Raji (cell line): Measurements from ENCODE around the gene LINGO1.

Source experiments
- POLR2A ChIP-seq: IDR thresholded peaks from 2 replicates; pipeline ENCODE4 v1.6.1; 2011; ENCODE audit warnings: low read depth, low read length, control low read depth; ENCODE audit not compliant: insufficient read depth

Gene LINGO1

GRCh38 chr15:77642793-77643430, 10.2 kb upstream of the LINGO1 start:
- TF ChIP-seq POLR2A, result no peak

- TF ChIP-seq POLR2A, result no peak
Measured at GRCh38 chr15:77641999-77642398, 9.3 kb upstream of the LINGO1 start.

GRCh38 chr15:77640615-77641014, 7.9 kb upstream of the LINGO1 start:
- no peak for TF ChIP-seq POLR2A

DNA sequence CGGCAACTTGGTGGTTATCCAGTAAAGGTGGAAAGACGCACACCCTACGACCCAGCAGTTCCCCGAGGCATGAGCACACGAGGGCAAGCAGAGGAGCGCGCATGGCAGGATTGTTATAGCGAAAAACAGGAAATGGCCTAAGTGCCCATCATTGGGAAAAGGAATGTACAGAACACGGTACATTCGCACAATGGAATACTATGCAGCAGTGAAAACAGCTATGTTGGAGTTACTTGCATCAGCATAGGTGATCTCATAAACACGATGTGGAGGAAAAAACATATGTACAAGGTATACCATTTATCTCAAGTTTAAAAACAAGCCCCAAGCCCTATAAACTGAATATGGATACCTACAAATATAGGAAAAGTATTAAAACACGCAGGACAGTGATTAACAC, 6.7 kb upstream of the LINGO1 start:
- TF ChIP-seq POLR2A, result no peak

GRCh38 chr15:77637851-77638692, 5.4 kb upstream of the LINGO1 start:
- TF ChIP-seq POLR2A, result no peak

DNA sequence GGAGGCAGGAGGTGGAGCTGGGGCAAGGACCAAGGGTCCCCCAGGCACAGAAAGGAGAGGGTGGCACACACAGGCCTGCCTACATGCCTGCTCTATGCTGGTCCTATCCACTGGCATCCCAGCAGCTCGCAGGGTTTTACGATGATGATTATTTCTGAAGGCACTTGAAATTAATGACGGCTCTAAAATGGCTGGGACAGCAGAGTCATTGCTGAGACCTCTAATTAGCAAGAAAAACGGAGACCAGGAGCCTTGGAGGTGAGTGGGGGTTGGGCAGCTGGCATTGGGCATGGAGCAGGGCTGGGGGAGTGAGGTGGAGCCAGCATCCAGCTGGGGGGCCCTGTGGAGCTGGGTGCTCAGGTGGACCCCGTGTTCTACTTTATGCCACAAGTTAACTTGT, 3.5 kb upstream of the LINGO1 start:
- TF ChIP-seq POLR2A, result no peak

DNA sequence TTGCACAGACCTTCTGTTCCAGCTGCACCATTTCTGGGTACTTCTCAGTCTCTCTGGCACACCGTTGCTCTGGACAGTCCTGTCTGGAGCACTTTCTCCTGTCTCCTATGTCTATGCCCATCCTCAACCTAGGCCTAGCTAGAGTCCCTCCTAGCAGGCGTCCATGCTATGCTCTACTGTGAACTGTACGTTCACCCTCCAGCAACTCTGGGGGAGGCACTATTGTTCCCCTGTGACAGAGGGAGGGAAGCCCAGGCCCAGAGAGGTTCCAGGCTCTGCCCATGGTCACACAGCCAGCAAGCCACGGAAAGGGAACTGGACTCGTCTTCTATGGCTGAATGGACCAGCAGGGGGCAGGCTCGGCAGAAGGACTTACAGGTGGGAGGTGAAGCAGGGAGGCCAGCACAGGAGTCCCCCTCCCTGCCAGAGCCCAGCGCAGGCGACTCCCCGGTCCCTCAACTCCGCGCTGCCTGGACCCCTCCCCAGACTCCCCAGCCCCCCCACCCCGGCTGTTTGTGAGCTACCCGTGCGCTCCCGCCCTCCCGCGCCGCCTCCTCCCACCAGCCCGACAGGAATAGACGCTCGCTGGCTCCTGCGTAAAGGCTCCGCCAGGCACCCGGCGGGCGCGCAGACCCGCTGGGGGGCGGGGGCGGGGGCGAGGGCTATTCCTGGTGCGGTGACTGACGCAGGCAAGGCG, 1.7 kb upstream of the LINGO1 start:
- no peak for TF ChIP-seq POLR2A

- no peak for TF ChIP-seq POLR2A
Measured at GRCh38 chr15:77633913-77634265, 1.2 kb upstream of the LINGO1 start.

DNA sequence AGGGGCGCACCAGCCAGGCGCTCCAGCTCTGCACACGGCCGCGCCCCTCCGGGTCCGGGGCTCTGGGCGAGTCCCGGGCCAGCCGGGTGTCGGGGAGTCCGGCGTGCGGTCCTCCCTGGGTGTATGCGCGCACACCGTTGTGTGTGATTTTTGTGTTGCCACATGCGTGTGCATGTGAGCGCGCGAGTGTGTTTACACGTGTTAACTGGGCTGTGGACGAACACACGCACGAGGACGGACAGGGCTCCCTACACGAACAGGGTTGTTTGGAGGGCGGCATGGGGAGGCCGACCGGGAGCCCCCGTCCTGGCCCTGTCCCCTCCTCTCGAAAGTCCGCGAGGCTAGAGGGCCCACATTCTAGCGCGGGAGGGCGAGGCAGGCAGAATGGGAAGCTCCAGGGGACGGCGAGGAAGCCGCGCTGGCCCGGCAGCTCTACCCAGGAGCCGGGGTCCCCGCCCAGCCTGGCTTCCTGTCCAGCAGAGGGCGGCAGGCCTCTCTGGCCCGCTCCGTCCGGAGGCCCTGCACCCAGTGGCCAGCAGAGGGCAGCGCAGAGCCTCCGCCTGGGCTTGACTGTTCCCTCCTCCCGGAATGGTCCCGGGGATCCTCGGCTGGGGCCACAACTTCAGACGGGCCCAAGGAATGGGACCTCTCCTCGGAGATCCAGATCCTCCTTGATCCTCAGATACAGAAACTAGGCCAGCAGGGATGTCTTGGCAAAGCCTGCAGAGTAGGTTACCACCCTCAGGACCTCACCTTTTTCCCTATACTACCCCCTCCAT, 611 bp upstream of the LINGO1 start:
- TF ChIP-seq POLR2A, result no peak

GRCh38 chr15:77631745-77632533, 773 bp downstream of the LINGO1 start:
- TF ChIP-seq POLR2A, result no peak

- no peak for TF ChIP-seq POLR2A
Measured at GRCh38 chr15:77630956-77631744, 1.6 kb downstream of the LINGO1 start.

- TF ChIP-seq POLR2A, result no peak
Measured at GRCh38 chr15:77630056-77630455, 2.7 kb downstream of the LINGO1 start.

DNA sequence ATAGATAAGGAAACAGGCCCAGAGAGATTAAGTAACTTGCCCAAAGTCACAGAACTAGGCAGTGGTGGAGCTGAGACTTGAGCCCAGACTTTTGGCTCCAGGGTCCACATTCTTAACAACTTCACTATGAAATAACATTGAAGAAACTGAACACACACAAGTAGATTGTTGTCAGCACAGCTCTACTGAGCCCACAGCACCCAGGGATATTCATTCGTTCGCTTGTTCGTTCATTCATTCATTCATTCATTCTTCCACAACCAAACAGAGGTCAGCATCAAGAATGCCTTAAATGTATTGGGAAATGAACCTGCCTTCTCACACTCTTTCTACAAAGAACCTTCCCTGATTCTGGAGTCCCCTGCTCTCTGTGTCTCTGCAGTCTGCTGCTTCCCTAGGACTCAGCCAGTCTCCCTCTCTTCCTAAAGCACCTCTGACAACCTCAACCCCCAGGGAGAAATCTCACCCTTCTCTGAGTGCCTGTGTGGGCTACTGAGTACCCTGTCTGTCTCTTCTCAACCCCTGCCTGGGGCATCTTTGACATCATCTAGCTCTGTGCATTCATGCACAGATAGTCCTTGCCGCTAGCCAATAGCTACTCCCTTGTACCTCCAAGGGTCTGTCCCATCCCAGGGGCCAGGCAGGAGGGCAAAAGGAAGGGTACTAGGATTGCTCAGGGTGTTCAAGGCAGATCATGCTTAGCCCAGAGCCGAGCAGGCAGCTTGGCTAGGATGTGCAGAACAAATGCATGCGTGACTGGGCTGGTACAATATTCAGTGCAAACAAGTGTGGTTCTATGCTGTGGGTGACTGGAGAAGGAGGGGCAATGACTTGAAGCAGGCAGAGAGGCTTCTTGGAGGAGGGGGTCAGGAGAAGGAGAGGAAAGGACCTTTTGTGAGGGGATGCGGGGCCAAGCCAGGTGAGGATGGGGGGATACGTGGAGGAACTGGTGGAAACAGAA, 3.4 kb downstream of the LINGO1 start:
- no peak for TF ChIP-seq POLR2A

GRCh38 chr15:77628010-77628409, 4.7 kb downstream of the LINGO1 start:
- TF ChIP-seq POLR2A, result no peak
